Panc1 (cell line): ENCODE results near the gene LITAF. TPM values are rescaled to one million over a fixed set of nuclear protein-coding genes. Genes with fewer than 3 reads are reported as not detected.

Experiments used
- ATAC-seq: fragments of 200-7000 bp; cut with Tn5 transposase; 2 replicates; pipeline ENCODE4 v1.9.1; 2020; ENCODE audit warnings: mild to moderate bottlenecking, moderate library complexity
- BruUV-seq: library from RNA; stranded (reverse); fragments of 400-500 nt; replicated peaks from 2 replicates; lab custom pipeline; 2021; lab: Mats Ljungman, UMichigan
- CTCF ChIA-PET: fragments of 300-600 bp; sonication (Branson Sonifier 250); formaldehyde crosslinking; loops from one replicate; lab custom pipeline; 2022; ENCODE audit warnings: antibody characterized with exemption; lab: Charles Lee
- POLR2A ChIA-PET: fragments of 300-600 bp; sonication (Branson Sonifier 250); formaldehyde crosslinking; loops from one replicate; lab custom pipeline; 2022; ENCODE audit warnings: antibody characterized with exemption; lab: Charles Lee
- DNase-seq: peaks from one replicate; pipeline ENCODE4 v3.0.0-alpha.2; 2010; ENCODE audit warnings: low read depth, low spot score
- H3K27ac ChIP-seq: 2 replicates; pipeline ENCODE4 v1.5.1; 2011; ENCODE audit warnings: mild to moderate bottlenecking, low read length, inconsistent platforms
- H3K27me3 ChIP-seq: fragments of 200-500 bp; sonication (Bioruptor generic); 2 replicates; pipeline ENCODE4 v1.6.0; 2014; ENCODE audit warnings: low read length, inconsistent platforms; ENCODE audit not compliant: control insufficient read depth, insufficient read depth
- H3K36me3 ChIP-seq: fragments of 200-500 bp; sonication (Bioruptor generic); 2 replicates; pipeline ENCODE4 v1.5.1; 2014; ENCODE audit warnings: inconsistent platforms, mild to moderate bottlenecking, low read length, moderate library complexity; ENCODE audit not compliant: control insufficient read depth, insufficient read depth
- H3K4me1 ChIP-seq: 2 replicates; pipeline ENCODE4 v1.5.1; 2011; ENCODE audit warnings: inconsistent platforms, mild to moderate bottlenecking, low read length, moderate library complexity; ENCODE audit not compliant: control insufficient read depth, insufficient read depth
- H3K4me3 ChIP-seq, 2 experiments: 2 replicates each; pipeline ENCODE4 v1.5.1; 2011 to 2012; ENCODE audit warnings: low read depth in 2 of 2, low read length in 2 of 2, mild to moderate bottlenecking in 2 of 2, inconsistent platforms in 1 of 2, moderate library complexity in 1 of 2
- H3K9me3 ChIP-seq: fragments of 200-500 bp; sonication (Bioruptor generic); 2 replicates; pipeline ENCODE4 v1.5.1; 2014; ENCODE audit warnings: low read depth, mild to moderate bottlenecking, inconsistent platforms, low read length, moderate library complexity; ENCODE audit not compliant: control insufficient read depth, insufficient read depth
- POLR2AphosphoS5 ChIP-seq: IDR thresholded peaks from 2 replicates; pipeline ENCODE4 v1.6.1; 2012; ENCODE audit warnings: mild to moderate bottlenecking, low read depth, low read length, moderate library complexity
- SIN3A ChIP-seq: IDR thresholded peaks from 2 replicates; pipeline ENCODE4 v1.6.1; 2012; ENCODE audit warnings: low read depth, mild to moderate bottlenecking, low read length, moderate library complexity, borderline replicate concordance; ENCODE audit not compliant: insufficient read depth
- TCF7L2 ChIP-seq: IDR thresholded peaks from 2 replicates; pipeline ENCODE4 v1.6.1; 2011; ENCODE audit warnings: mild to moderate bottlenecking, low read depth, low read length, inconsistent platforms
- in situ Hi-C: cut with HindIII; loops from 2 replicates; pipeline ENCODE4 v1.10.0; 2016; ENCODE audit warnings: low sequenced_read_pairs, low pct_unique_long_range_greater_than_20kb
- intact Hi-C: fragments of 100-400 bp; cut with micrococcal nuclease; formaldehyde crosslinking; loops from one replicate; pipeline ENCODE4 v1.10.0; 2022; ENCODE audit not compliant: unreplicated experiment
- total RNA-seq: library from RNA; stranded (reverse); gene quantifications from one replicate; pipeline ENCODE4 v1.2.1, GENCODE V29; 2021; ENCODE audit not compliant: unreplicated experiment
- TF ChIP-seq, protein P1 (sequence below), 2 experiments: IDR thresholded peaks; 2 replicates each; pipeline ENCODE4 v1.6.1; 2011 to 2012; ENCODE audit warnings: low read depth in 2 of 2, control low read depth in 1 of 2, low read length in 1 of 2, mild to moderate bottlenecking in 1 of 2, moderate library complexity in 1 of 2; ENCODE audit not compliant: insufficient read depth in 1 of 2
- TF ChIP-seq, protein P2 (sequence below): fragments of 450-650 bp; IDR thresholded peaks from 2 replicates; pipeline ENCODE4 v1.5.1; 2017; ENCODE audit warnings: mild to moderate bottlenecking

LITAF gene
- total RNA-seq, 1 experiment from 2014 or later = 85.2 TPM

DNA sequence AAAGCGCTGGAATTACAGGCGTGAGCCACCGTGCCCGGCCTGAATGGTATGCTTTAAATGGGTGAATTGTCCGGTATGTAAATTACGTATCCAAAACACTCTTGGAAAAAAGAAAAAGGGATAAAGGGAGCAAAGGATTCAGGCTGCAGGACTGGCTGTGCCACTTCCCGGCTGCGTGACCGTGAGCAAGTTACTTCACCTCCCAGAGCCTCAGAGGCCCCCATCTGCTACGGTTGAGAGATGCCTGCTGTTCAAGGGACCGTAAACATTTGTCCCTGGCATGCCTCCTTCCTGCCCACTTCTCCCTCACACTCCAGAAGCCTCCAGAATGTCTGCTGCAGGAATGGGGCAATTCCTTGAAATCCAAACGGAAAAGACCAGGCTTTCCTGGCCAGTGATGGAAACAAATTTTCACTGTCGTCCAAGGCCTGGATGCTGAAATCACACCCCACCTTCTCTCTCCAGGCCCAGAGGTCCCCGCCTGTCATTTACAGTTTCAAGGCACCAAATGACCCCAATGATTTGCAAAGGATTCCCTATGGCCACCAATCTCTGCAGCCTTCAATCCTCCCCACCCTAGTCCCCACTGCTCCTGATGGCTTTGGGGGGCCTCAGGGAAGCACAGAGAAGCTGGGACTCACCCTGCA lies 22.9 kb upstream of the LITAF start:
- Histone ChIP-seq H3K4me3 (no peak overlapping the region), H3K36me3 (no peaks in the 10 kb centered on the region), H3K9me3 (no peaks in the 10 kb centered on the region), H3K4me1 (no peaks in the 10 kb centered on the region; the same call in 1 of the 2 replicates), H3K27ac (no peak overlapping the region), H3K27me3 (no peaks in the 10 kb centered on the region)
- POLR2A ChIA-PET = interaction anchor here (0.5 kb wide), 1 partner anchor 32 kb away, joined by 4 read pairs; no protein-coding TSS in a partner anchor
- no peak for ATAC-seq
- DNase-seq = no peak
- intact Hi-C loops (no loop called here), in situ Hi-C loops (no loop called here)
- no TSS peak for BruUV-seq
- CTCF ChIA-PET = no interaction called here
- TF ChIP-seq POLR2AphosphoS5 (no peak), SIN3A (no peak), TCF7L2 (no peak)
- TF ChIP-seq, protein P1, sequence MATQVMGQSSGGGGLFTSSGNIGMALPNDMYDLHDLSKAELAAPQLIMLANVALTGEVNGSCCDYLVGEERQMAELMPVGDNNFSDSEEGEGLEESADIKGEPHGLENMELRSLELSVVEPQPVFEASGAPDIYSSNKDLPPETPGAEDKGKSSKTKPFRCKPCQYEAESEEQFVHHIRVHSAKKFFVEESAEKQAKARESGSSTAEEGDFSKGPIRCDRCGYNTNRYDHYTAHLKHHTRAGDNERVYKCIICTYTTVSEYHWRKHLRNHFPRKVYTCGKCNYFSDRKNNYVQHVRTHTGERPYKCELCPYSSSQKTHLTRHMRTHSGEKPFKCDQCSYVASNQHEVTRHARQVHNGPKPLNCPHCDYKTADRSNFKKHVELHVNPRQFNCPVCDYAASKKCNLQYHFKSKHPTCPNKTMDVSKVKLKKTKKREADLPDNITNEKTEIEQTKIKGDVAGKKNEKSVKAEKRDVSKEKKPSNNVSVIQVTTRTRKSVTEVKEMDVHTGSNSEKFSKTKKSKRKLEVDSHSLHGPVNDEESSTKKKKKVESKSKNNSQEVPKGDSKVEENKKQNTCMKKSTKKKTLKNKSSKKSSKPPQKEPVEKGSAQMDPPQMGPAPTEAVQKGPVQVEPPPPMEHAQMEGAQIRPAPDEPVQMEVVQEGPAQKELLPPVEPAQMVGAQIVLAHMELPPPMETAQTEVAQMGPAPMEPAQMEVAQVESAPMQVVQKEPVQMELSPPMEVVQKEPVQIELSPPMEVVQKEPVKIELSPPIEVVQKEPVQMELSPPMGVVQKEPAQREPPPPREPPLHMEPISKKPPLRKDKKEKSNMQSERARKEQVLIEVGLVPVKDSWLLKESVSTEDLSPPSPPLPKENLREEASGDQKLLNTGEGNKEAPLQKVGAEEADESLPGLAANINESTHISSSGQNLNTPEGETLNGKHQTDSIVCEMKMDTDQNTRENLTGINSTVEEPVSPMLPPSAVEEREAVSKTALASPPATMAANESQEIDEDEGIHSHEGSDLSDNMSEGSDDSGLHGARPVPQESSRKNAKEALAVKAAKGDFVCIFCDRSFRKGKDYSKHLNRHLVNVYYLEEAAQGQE (IDR thresholded peaks at IDR 0.05; ENCODE audit: insufficient read depth in 1 of 2, low read depth in 2 of 2, low read length in 1 of 2) = no peak
- TF ChIP-seq, protein P2, sequence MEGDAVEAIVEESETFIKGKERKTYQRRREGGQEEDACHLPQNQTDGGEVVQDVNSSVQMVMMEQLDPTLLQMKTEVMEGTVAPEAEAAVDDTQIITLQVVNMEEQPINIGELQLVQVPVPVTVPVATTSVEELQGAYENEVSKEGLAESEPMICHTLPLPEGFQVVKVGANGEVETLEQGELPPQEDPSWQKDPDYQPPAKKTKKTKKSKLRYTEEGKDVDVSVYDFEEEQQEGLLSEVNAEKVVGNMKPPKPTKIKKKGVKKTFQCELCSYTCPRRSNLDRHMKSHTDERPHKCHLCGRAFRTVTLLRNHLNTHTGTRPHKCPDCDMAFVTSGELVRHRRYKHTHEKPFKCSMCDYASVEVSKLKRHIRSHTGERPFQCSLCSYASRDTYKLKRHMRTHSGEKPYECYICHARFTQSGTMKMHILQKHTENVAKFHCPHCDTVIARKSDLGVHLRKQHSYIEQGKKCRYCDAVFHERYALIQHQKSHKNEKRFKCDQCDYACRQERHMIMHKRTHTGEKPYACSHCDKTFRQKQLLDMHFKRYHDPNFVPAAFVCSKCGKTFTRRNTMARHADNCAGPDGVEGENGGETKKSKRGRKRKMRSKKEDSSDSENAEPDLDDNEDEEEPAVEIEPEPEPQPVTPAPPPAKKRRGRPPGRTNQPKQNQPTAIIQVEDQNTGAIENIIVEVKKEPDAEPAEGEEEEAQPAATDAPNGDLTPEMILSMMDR = no peak

DNA sequence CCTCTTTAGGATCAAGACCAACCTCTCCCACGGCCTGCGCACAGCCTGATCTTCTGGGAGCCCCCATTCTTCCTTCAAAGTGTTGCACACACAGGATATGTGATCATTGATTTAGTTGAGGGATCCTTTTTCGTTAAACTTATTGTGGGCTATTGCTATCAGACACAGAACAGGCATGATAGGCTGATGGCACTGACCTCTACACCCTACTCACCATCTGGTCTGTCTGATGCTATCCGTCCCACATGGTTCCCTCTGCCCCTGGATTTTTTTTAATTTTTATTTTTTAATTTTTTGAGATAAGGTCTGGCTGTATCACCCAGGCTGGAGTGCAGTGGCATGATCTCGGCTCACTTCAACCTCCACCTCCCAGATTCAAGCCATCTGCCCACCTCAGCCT lies 19.2 kb upstream of the LITAF start:
- Histone ChIP-seq H3K4me1 (no peaks in the 10 kb centered on the region; the same call in 1 of the 2 replicates), H3K27me3 (no peaks in the 10 kb centered on the region), H3K9me3 (no peaks in the 10 kb centered on the region), H3K36me3 (no peaks in the 10 kb centered on the region), H3K4me3 (no peak overlapping the region), H3K27ac (no peak overlapping the region)
- in situ Hi-C loops (no loop called here), intact Hi-C loops (no loop called here)
- CTCF ChIA-PET = no interaction called here
- TF ChIP-seq TCF7L2 (no peak), SIN3A (no peak), POLR2AphosphoS5 (no peak)
- TF ChIP-seq, protein P2 = no peak
- TF ChIP-seq, protein P1 (IDR thresholded peaks at IDR 0.05; ENCODE audit: insufficient read depth in 1 of 2, low read depth in 2 of 2, low read length in 1 of 2) = no peak
- DNase-seq = no peak
- POLR2A ChIA-PET = no interaction called here
- ATAC-seq = no peak
- BruUV-seq = no TSS peak
